SH-SY5Y (cell line): ENCODE data around the gene POU2F1.

ENCODE experiments used
- GATA2 ChIP-seq: IDR thresholded peaks from 2 replicates; pipeline ENCODE4 v1.6.1; 2011; ENCODE audit warnings: mild to moderate bottlenecking, low read depth, low read length
- GATA3 ChIP-seq: IDR thresholded peaks from 2 replicates; pipeline ENCODE4 v1.6.1; 2011; ENCODE audit warnings: low read depth, mild to moderate bottlenecking, low read length, moderate library complexity

GRCh38 chr1:167429612-167430011 lies 208.9 kb downstream of the POU2F1 start:
- TF ChIP-seq GATA2: no peak
- no peak for TF ChIP-seq GATA3
